HG02973 (cell line): ENCODE measurements around the gene SLCO3A1.

Experiments used
- ATAC-seq: cut with Tn5 transposase; IDR thresholded peaks from one replicate; pipeline ENCODE4 v1.9.1; 2021; ENCODE audit warnings: moderate library complexity; ENCODE audit not compliant: unreplicated experiment

SLCO3A1 gene

GRCh38 chr15:92151741-92152140 is 298.2 kb downstream of the SLCO3A1 start:
- no peak for ATAC-seq

GRCh38 chr15:92152983-92153382 is 299.5 kb downstream of the SLCO3A1 start:
- no peak for ATAC-seq

- ATAC-seq: no peak
Observed at GRCh38 chr15:92153620-92154019, 300.1 kb downstream of the SLCO3A1 start.

GRCh38 chr15:92155934-92156333 is 302.4 kb downstream of the SLCO3A1 start:
- ATAC-seq: no peak

- no peak for ATAC-seq
Observed at GRCh38 chr15:92157666-92158298, 304.3 kb downstream of the SLCO3A1 start.

GRCh38 chr15:92158426-92158825 is 304.9 kb downstream of the SLCO3A1 start:
- ATAC-seq: peak; percentile 37

- no peak for ATAC-seq
Observed at GRCh38 chr15:92159481-92159880, 306.0 kb downstream of the SLCO3A1 start.

GRCh38 chr15:92159906-92160841 is 306.7 kb downstream of the SLCO3A1 start:
- ATAC-seq: no peak

GRCh38 chr15:92161039-92161670 is 307.6 kb downstream of the SLCO3A1 start:
- ATAC-seq: peak; percentile 95

GRCh38 chr15:92162657-92163056 is 309.1 kb downstream of the SLCO3A1 start:
- no peak for ATAC-seq

- no peak for ATAC-seq
Observed at GRCh38 chr15:92163641-92164040, 310.1 kb downstream of the SLCO3A1 start.

GRCh38 chr15:92164327-92165000 is 311.0 kb downstream of the SLCO3A1 start:
- no peak for ATAC-seq

- ATAC-seq: no peak
Observed at GRCh38 chr15:92165001-92165346, 311.5 kb downstream of the SLCO3A1 start.

GRCh38 chr15:92166029-92166428 is 312.5 kb downstream of the SLCO3A1 start:
- no peak for ATAC-seq

GRCh38 chr15:92166751-92167405 is 313.4 kb downstream of the SLCO3A1 start:
- no peak for ATAC-seq

- no peak for ATAC-seq
Observed at GRCh38 chr15:92167451-92167850, 313.9 kb downstream of the SLCO3A1 start.

GRCh38 chr15:92168066-92168683 is 314.7 kb downstream of the SLCO3A1 start:
- no peak for ATAC-seq

- ATAC-seq: no peak
Observed at GRCh38 chr15:92170897-92171296, 317.4 kb downstream of the SLCO3A1 start.

GRCh38 chr15:92178911-92179310 is 325.4 kb downstream of the SLCO3A1 start:
- no peak for ATAC-seq

GRCh38 chr15:92184142-92184541 is 330.6 kb downstream of the SLCO3A1 start:
- no peak for ATAC-seq
